GM12891 (cell line): ENCODE results near the gene CCBE1.

ENCODE experiments used
- POLR2A ChIP-seq: IDR thresholded peaks from 2 replicates; pipeline ENCODE4 v1.6.1; 2011; ENCODE audit warnings: low read depth, low read length, control low read depth
- POLR2AphosphoS5 ChIP-seq: IDR thresholded peaks from 2 replicates; pipeline ENCODE4 v1.6.1; 2011; ENCODE audit warnings: low read depth, low read length, control low read depth
- SPI1 ChIP-seq: IDR thresholded peaks from 2 replicates; pipeline ENCODE4 v1.6.1; 2011; ENCODE audit warnings: low read depth, low read length, control low read depth
- TAF1 ChIP-seq: IDR thresholded peaks from 2 replicates; pipeline ENCODE4 v1.6.1; 2011; ENCODE audit warnings: low read depth, low read length, control low read depth

GRCh38 chr18:59659508-59660170 lies 37.6 kb downstream of the CCBE1 start:
- TF ChIP-seq POLR2A = no peak
- no peak for TF ChIP-seq TAF1
- no peak for TF ChIP-seq POLR2AphosphoS5
- no peak for TF ChIP-seq SPI1
